Stomach (tissue), 9 donors: ENCODE measurements around the gene DDIAS. TPM values are rescaled to one million over a fixed set of nuclear protein-coding genes. Genes with fewer than 3 reads are reported as not detected.

Experiments
- DNase-seq, 2 donors: peaks; one replicate each; pipeline versions ENCODE4 v3.0.0 to v3.0.0-alpha.2; 2013 to 2019
- H3K27ac ChIP-seq, 5 donors: fragments of 200-600 bp in 4 of 5; sonication (generic) in 4 of 5; one replicate each; pipeline ENCODE4 v1.5.1; 2013 to 2019; ENCODE audit warnings: mild to moderate bottlenecking in 1 of 5, moderate library complexity in 1 of 5
- H3K27me3 ChIP-seq, 3 donors: fragments of 200-600 bp; sonication (generic); one replicate each; pipeline ENCODE4 v1.5.1; 2017 to 2019; ENCODE audit warnings: mixed run types in 1 of 3
- H3K36me3 ChIP-seq, 4 donors: fragments of 200-600 bp; sonication (generic); 1 replicate in 3 of 4; 2 replicates in 1 of 4; pipeline ENCODE4 v1.5.1; 2016 to 2019
- H3K4me1 ChIP-seq, 4 donors: fragments of 200-600 bp; sonication (generic); one replicate each; pipeline ENCODE4 v1.5.1; 2016 to 2019
- H3K4me3 ChIP-seq, 4 donors: fragments of 200-600 bp; sonication (generic) in 3 of 4; one replicate each; pipeline ENCODE4 v1.5.1; 2016 to 2019; ENCODE audit warnings: mild to moderate bottlenecking in 1 of 4
- H3K9me3 ChIP-seq, 4 donors: fragments of 200-600 bp; sonication (generic); one replicate each; pipeline ENCODE4 v1.5.1; 2016 to 2019
- CTCF ChIP-seq, 7 experiments: fragments of 450-650 bp in 4 of 7; fragments of 200-600 bp in 3 of 7; sonication (generic) in 3 of 7; IDR thresholded peaks; one replicate each; pipeline ENCODE4 v1.5.1; 2016 to 2019; ENCODE audit warnings: antibody characterized with exemption in 7 of 7, control low read depth in 2 of 7, mild to moderate bottlenecking in 1 of 7
- EP300 ChIP-seq: sonication (generic); formaldehyde crosslinking; IDR thresholded peaks from one replicate; pipeline ENCODE4 v1.6.1; 2017; ENCODE audit warnings: antibody characterized with exemption
- POLR2A ChIP-seq, 4 donors: fragments of 450-650 bp; IDR thresholded peaks; one replicate each; pipeline ENCODE4 v1.6.1; 2016; ENCODE audit warnings: antibody characterized with exemption in 4 of 4, control low read depth in 2 of 4, mild to moderate bottlenecking in 1 of 4, moderate library complexity in 1 of 4
- POLR2AphosphoS5 ChIP-seq, 3 donors: sonication (generic); formaldehyde crosslinking; IDR thresholded peaks; one replicate each; pipeline ENCODE4 v1.6.1; 2016; ENCODE audit warnings: antibody characterized with exemption in 3 of 3
- WGBS, 5 donors: extraction: QIAGEN DNeasy Blood & Tissue Kit in 3 of 5; methylation state at CpG; one replicate each; pipeline versions ENCODE4 v1.1.5 to v1.1.7; 2013 to 2018; 5-methylcytosine and 5-hydroxymethylcytosine counted together
- intact Hi-C: fragments of 100-400 bp; cut with DNase I; formaldehyde crosslinking; loops from one replicate; pipeline ENCODE4 v1.15.1; 2023; ENCODE audit warnings: low total_unique reads
- polyA plus RNA-seq, 3 donors: library from polyadenylated mRNA; stranded (reverse); fragments of 200-250 nt; gene quantifications; one replicate each; pipeline ENCODE4 v1.2.3, GENCODE V29; 2013
- total RNA-seq, 5 donors: library from RNA; depleted of rRNA; stranded (reverse); fragments of >200 nt; gene quantifications; one replicate each; pipeline versions ENCODE4 v1.1.0 to v1.2.3, GENCODE V29; 2014 to 2016
- donor health status: healthy with polysubstance abuse.
- donor health status: Bipolar disorder and iron deficiency.
- donor health status: healthy.

DDIAS gene
- total and polyA plus RNA-seq, 8 donors = 0.31 to 2.6 (median 1.6) TPM; not detected in 3

GRCh38 chr11:82890936-82891335 is 10.6 kb upstream of the DDIAS start:
- Histone ChIP-seq H3K27me3 (no peaks in the 10 kb centered on the region), H3K4me3 (no peak overlapping the region), H3K9me3 (no peaks in the 10 kb centered on the region), H3K27ac (no peak overlapping the region), H3K36me3 (no peaks in the 10 kb centered on the region), H3K4me1 (peaks cover 0 to 34% (median 0%) of the 10 kb centered on the region in 4 donors)
- TF ChIP-seq POLR2A (IDR thresholded peaks at IDR 0.05) (no peak), EP300 (no peak), CTCF (IDR thresholded peaks at IDR 0.05) (no peak), POLR2AphosphoS5 (IDR thresholded peaks at IDR 0.05) (no peak)
- DNase-seq = no peak
- intact Hi-C loops = no loop called here

GRCh38 chr11:82892611-82893169 is 8.8 kb upstream of the DDIAS start:
- Histone ChIP-seq H3K36me3 (no peaks in the 10 kb centered on the region), H3K4me1 (peaks cover 0 to 49% (median 0%) of the 10 kb centered on the region in 4 donors), H3K27me3 (no peaks in the 10 kb centered on the region), H3K4me3 (no peak overlapping the region), H3K27ac (no peak overlapping the region), H3K9me3 (no peaks in the 10 kb centered on the region)
- DNase-seq = no peak
- intact Hi-C loops = no loop called here
- TF ChIP-seq POLR2AphosphoS5 (IDR thresholded peaks at IDR 0.05) (no peak), EP300 (no peak), CTCF (IDR thresholded peaks at IDR 0.05) (no peak), POLR2A (IDR thresholded peaks at IDR 0.05) (no peak)
- 94 to 99% (median 97%) methylated on average over 2 of the region's 2 CpGs for WGBS, 5 donors

GRCh38 chr11:82895437-82896091 is 6.0 kb upstream of the DDIAS start:
- no peak overlapping the region for H3K27ac ChIP-seq
- H3K4me1 ChIP-seq = peaks cover 16 to 52% (median 19%) of the 10 kb centered on the region in 4 donors
- no peak overlapping the region for H3K4me3 ChIP-seq
- TF ChIP-seq EP300 (no peak), POLR2A (IDR thresholded peaks at IDR 0.05) (no peak), CTCF (IDR thresholded peaks at IDR 0.05) (no peak), POLR2AphosphoS5 (IDR thresholded peaks at IDR 0.05) (no peak)
- H3K9me3 ChIP-seq = no peaks in the 10 kb centered on the region
- H3K36me3 ChIP-seq = no peaks in the 10 kb centered on the region
- peak in 1 of 2 donors; percentile 26 for DNase-seq
- intact Hi-C loops = no loop called here
- no peaks in the 10 kb centered on the region for H3K27me3 ChIP-seq

GRCh38 chr11:82896183-82896582 is 5.4 kb upstream of the DDIAS start:
- H3K27me3 ChIP-seq = no peaks in the 10 kb centered on the region
- no peaks in the 10 kb centered on the region for H3K36me3 ChIP-seq
- H3K27ac ChIP-seq = no peak overlapping the region
- H3K4me3 ChIP-seq = no peak overlapping the region
- H3K4me1 ChIP-seq = peaks cover 16 to 50% (median 20%) of the 10 kb centered on the region in 4 donors
- WGBS, 5 donors = 72 to 91% (median 78%) methylated on average over 6 of the region's 6 CpGs
- H3K9me3 ChIP-seq = no peaks in the 10 kb centered on the region
- DNase-seq = no peak
- intact Hi-C loops = no loop called here
- TF ChIP-seq POLR2AphosphoS5 (IDR thresholded peaks at IDR 0.05) = no peak
- TF ChIP-seq CTCF (IDR thresholded peaks at IDR 0.05) = no peak
- no peak for TF ChIP-seq EP300
- no peak for TF ChIP-seq POLR2A (IDR thresholded peaks at IDR 0.05)
